NT2/D1 (cell line): ENCODE data around the gene AGBL5.

Source experiments
- SUZ12 ChIP-seq: IDR thresholded peaks from 2 replicates; pipeline ENCODE4 v1.6.1; 2011; ENCODE audit not compliant: insufficient read length, insufficient read depth; ENCODE audit errors: extremely low read depth
- YY1 ChIP-seq: IDR thresholded peaks from 2 replicates; pipeline ENCODE4 v1.6.1; 2011; ENCODE audit not compliant: insufficient read length, insufficient read depth
- ZNF274 ChIP-seq: IDR thresholded peaks from 2 replicates; pipeline ENCODE4 v1.6.1; 2011; ENCODE audit warnings: mild to moderate bottlenecking, low read depth, low read length

DNA sequence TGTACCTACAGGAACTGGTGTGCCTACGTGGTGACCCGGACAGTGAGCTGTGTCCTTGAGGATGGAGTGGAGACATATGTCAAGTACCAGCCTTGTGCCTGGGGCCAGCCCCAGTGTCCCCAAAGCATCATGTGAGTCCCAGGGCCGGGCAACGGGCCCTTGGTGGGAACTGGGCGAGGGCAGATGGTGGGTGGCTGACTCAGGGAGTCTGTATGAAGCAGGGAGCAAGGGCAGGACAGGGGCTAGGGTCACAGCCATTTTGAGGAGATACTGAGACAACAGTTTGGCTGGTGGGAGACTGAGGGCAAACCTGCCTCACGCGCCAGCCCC lies 28.6 kb downstream of the AGBL5 start:
- TF ChIP-seq SUZ12 (no peak), ZNF274 (no peak), YY1 (no peak)
